OCI-LY1 (cell line): ENCODE measurements around the gene LRRC32.

Source experiments
- H2AFZ ChIP-seq: fragments of 200-600 bp; sonication (generic), shearing (Covaris generic); 2 replicates; pipeline ENCODE4 v1.6.0; 2014; ENCODE audit warnings: antibody characterized with exemption, mild to moderate bottlenecking, low read length
- H3F3A ChIP-seq: fragments of 200-600 bp; sonication (generic), shearing (Covaris generic); 2 replicates; pipeline ENCODE4 v1.6.0; 2014; ENCODE audit warnings: mild to moderate bottlenecking, antibody characterized with exemption, low read length, moderate library complexity; ENCODE audit not compliant: insufficient read depth
- H3K27ac ChIP-seq: fragments of 200-600 bp; sonication (generic); 2 replicates; pipeline ENCODE4 v1.5.1; 2014; ENCODE audit warnings: low read length, mixed run types, mild to moderate bottlenecking, low read depth; ENCODE audit not compliant: poor library complexity, severe bottlenecking
- H3K27me3 ChIP-seq: fragments of 200-600 bp; sonication (generic); 2 replicates; pipeline ENCODE4 v1.6.0; 2014; ENCODE audit warnings: antibody characterized with exemption, mild to moderate bottlenecking, low read length, moderate library complexity; ENCODE audit not compliant: insufficient read depth
- H3K36me3 ChIP-seq: fragments of 200-600 bp; sonication (generic); 2 replicates; pipeline ENCODE4 v1.6.1; 2014; ENCODE audit warnings: mild to moderate bottlenecking, antibody characterized with exemption, low read length, moderate library complexity, mixed read lengths; ENCODE audit not compliant: insufficient read depth
- H3K4me1 ChIP-seq: fragments of 200-600 bp; sonication (generic); 2 replicates; pipeline ENCODE4 v1.5.1; 2014; ENCODE audit warnings: mild to moderate bottlenecking, low read length, moderate library complexity; ENCODE audit not compliant: insufficient read depth, severe bottlenecking
- H3K4me2 ChIP-seq: fragments of 200-600 bp; sonication (generic), shearing (Covaris generic); 2 replicates; pipeline ENCODE4 v1.6.1; 2014; ENCODE audit warnings: low read length
- H3K4me3 ChIP-seq: fragments of 200-600 bp; sonication (generic); 2 replicates; pipeline ENCODE4 v1.5.1; 2014; ENCODE audit warnings: low read length, low read depth, mild to moderate bottlenecking, mixed read lengths; ENCODE audit not compliant: poor library complexity, severe bottlenecking
- H3K79me2 ChIP-seq: fragments of 200-600 bp; shearing (Covaris generic); 2 replicates; pipeline ENCODE4 v1.6.1; 2016; ENCODE audit warnings: mixed run types, low read length, mixed read lengths; ENCODE audit not compliant: insufficient read depth
- H3K9ac ChIP-seq: fragments of 200-600 bp; sonication (generic), shearing (Covaris generic); 2 replicates; pipeline ENCODE4 v1.6.1; 2014; ENCODE audit warnings: mild to moderate bottlenecking, low read length, mixed read lengths
- H3K9me2 ChIP-seq: fragments of 200-600 bp; sonication (generic), shearing (Covaris generic); 2 replicates; pipeline ENCODE4 v1.6.1; 2014; ENCODE audit warnings: low read depth, mild to moderate bottlenecking, low read length, mixed read lengths
- H3K9me3 ChIP-seq: fragments of 200-600 bp; shearing (Covaris generic); 2 replicates; pipeline ENCODE4 v1.6.1; 2014; ENCODE audit warnings: low read length, mixed read lengths
- H4K20me1 ChIP-seq: fragments of 200-600 bp; sonication (generic), shearing (Covaris generic); 2 replicates; pipeline ENCODE4 v1.6.0; 2016; ENCODE audit warnings: mild to moderate bottlenecking, low read length; ENCODE audit not compliant: insufficient read depth
- EZH2 ChIP-seq: fragments of 200-600 bp; sonication (generic), shearing (Covaris generic); IDR thresholded peaks from 2 replicates; pipeline ENCODE4 v1.8.0; 2017; ENCODE audit warnings: borderline replicate concordance, mixed run types, mild to moderate bottlenecking, antibody characterized with exemption, low read length, moderate library complexity, mixed read lengths
- TF ChIP-seq, protein P1 (sequence below): fragments of 200-600 bp; sonication (generic), shearing (Covaris generic); IDR thresholded peaks from 2 replicates; pipeline ENCODE4 v1.5.1; 2017; ENCODE audit warnings: mild to moderate bottlenecking, antibody characterized with exemption, low read length, moderate library complexity, mixed read lengths

The LRRC32 gene

DNA sequence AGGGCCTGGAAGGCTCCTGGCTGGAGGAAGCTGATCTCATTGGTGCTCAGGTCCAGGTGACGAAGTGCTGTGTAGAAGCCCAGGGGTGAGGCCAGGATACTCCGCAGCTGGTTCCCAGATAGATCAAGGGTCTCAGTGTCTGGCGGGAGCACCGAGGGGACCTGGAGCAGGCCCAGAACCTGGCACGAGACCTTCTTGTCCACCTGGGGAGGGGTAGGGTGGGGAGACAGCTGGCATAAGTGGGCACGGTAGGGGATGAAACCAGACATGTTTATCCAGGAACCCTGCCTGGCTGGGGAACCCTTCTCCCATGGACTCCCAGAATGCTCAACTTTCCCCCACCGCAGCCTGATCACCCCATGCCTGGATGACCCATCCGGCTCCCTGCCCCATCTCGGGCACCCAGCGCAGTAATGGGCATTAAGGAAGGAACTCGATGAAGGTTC, 9.2 kb downstream of the LRRC32 start:
- no peak overlapping the region for H3K4me2 ChIP-seq

DNA sequence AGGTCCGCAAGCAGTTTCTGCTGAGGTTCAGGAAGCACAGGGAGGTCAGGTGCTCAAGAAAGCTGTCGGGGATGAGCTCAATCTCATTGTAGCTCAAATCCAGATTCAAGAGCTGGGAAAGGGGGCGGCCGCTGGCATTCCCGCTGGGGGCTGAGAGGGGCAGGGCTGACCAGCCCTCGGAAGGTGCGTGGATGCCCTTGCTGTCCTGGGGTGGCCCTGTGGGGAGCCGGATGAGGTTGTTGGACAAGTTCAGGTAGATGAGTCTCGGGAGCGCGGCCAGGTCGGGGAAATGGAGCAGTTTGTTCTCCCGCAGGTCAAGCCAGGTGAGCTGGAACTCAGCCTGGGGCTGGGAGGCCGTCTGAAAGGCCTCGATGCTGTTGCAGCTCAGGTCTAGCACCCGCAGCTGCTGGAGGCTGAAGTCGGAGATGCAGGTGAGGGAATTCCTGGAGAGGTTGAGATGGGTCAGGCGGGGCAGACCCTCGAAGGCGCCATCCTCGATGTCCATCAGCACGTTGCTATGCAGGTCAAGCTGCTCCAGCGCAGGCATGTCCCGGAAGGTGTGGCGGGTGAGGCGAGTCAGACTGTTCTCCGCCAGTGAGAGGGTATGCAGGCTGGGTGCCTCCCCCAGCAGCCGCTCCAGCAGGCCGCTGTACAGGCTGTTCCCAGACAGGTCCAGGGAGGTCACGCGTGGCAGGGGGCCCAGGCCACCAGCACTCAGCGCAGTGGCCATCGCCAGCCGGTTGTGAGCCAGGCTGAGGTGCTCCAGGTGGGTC, 9.8 kb downstream of the LRRC32 start:
- Histone ChIP-seq H3K4me1 (peaks cover 9% of the 10 kb centered on the region), H3K27me3 (no peaks in the 10 kb centered on the region), H2AFZ (no peak overlapping the region), H3K4me2 (no peak overlapping the region), H3K36me3 (no peaks in the 10 kb centered on the region), H3K9me2 (no peaks in the 10 kb centered on the region), H3K4me3 (no peak overlapping the region), H3F3A (no peaks in the 10 kb centered on the region), H3K9me3 (no peaks in the 10 kb centered on the region), H4K20me1 (no peaks in the 10 kb centered on the region), H3K79me2 (no peaks in the 10 kb centered on the region), H3K9ac (no peak overlapping the region), H3K27ac (no peak overlapping the region)
- TF ChIP-seq EZH2: no peak
- TF ChIP-seq, protein P1, sequence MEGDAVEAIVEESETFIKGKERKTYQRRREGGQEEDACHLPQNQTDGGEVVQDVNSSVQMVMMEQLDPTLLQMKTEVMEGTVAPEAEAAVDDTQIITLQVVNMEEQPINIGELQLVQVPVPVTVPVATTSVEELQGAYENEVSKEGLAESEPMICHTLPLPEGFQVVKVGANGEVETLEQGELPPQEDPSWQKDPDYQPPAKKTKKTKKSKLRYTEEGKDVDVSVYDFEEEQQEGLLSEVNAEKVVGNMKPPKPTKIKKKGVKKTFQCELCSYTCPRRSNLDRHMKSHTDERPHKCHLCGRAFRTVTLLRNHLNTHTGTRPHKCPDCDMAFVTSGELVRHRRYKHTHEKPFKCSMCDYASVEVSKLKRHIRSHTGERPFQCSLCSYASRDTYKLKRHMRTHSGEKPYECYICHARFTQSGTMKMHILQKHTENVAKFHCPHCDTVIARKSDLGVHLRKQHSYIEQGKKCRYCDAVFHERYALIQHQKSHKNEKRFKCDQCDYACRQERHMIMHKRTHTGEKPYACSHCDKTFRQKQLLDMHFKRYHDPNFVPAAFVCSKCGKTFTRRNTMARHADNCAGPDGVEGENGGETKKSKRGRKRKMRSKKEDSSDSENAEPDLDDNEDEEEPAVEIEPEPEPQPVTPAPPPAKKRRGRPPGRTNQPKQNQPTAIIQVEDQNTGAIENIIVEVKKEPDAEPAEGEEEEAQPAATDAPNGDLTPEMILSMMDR: no peak

More for the DNA sequence above, 9.2 kb downstream of the LRRC32 start:
- peaks cover 10% of the 10 kb centered on the region for H3K4me1 ChIP-seq
- no peak overlapping the region for H3K4me3 ChIP-seq
- no peaks in the 10 kb centered on the region for H4K20me1 ChIP-seq
- no peak overlapping the region for H2AFZ ChIP-seq
- H3F3A ChIP-seq: no peaks in the 10 kb centered on the region
- H3K9me2 ChIP-seq: no peaks in the 10 kb centered on the region
- no peaks in the 10 kb centered on the region for H3K27me3 ChIP-seq
- TF ChIP-seq, protein P1: no peak
- TF ChIP-seq EZH2: no peak
- no peaks in the 10 kb centered on the region for H3K36me3 ChIP-seq
- H3K9me3 ChIP-seq: no peaks in the 10 kb centered on the region
- H3K27ac ChIP-seq: no peak overlapping the region
- H3K9ac ChIP-seq: no peak overlapping the region
- H3K79me2 ChIP-seq: no peaks in the 10 kb centered on the region

DNA sequence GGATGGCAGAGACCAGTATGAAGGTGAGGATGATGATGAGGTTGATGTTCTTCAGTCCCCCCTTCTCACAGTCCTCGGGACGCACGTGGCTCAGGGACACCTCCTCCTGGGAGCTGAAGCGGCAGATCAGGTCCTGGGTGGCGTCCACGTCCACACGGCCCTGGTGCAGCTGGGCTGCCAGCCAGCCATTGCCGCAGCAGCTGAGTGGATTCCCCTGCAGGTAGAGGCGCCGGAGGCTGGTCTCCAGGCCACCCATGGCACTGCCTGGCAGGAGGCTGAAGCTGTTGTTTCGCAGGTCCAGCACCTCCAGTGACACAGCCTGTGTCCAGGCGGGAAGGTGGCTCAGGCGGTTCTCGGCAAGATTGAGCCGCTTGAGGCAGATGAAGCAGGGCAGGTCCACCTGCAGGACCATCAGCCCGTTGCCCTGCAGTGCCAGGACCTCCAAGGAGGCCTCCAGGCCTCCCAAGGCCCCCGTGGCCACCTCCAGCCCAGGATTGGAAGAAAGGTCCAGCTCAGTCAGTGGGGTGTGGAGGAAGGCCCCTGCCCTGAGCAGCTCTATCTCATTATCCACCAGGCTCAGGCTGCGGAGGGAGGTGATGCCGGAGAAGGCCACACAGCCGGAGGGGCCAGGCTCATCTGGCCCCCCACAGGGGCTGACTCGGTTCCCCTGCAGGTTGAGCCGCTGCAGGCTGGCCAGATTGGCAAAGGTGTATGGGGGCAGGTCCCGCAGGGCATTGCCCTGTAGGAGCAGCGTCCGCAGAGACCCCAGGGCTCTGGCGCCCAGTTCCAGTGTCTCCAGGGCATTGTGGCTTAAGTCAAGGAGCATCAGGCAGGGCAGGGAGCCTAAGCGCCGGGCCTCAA, 10.6 kb downstream of the LRRC32 start:
- no peak overlapping the region for H3K9ac ChIP-seq
- no peaks in the 10 kb centered on the region for H4K20me1 ChIP-seq
- H3K4me2 ChIP-seq: no peak overlapping the region
- peaks cover 5% of the 10 kb centered on the region for H3K4me1 ChIP-seq
- no peaks in the 10 kb centered on the region for H3K36me3 ChIP-seq
- no peak overlapping the region for H2AFZ ChIP-seq
- TF ChIP-seq, protein P1: no peak
- no peak for TF ChIP-seq EZH2
- no peak overlapping the region for H3K4me3 ChIP-seq
- H3F3A ChIP-seq: no peaks in the 10 kb centered on the region
- H3K79me2 ChIP-seq: no peaks in the 10 kb centered on the region
- H3K27ac ChIP-seq: no peak overlapping the region
- H3K27me3 ChIP-seq: no peaks in the 10 kb centered on the region
- no peaks in the 10 kb centered on the region for H3K9me3 ChIP-seq
- no peaks in the 10 kb centered on the region for H3K9me2 ChIP-seq
